ENCODE measurements around the gene KCNH2.
A peak's percentile ranks its signal among the peaks of the same experiment; 100 is the strongest.

KCNH2 gene

DNA sequence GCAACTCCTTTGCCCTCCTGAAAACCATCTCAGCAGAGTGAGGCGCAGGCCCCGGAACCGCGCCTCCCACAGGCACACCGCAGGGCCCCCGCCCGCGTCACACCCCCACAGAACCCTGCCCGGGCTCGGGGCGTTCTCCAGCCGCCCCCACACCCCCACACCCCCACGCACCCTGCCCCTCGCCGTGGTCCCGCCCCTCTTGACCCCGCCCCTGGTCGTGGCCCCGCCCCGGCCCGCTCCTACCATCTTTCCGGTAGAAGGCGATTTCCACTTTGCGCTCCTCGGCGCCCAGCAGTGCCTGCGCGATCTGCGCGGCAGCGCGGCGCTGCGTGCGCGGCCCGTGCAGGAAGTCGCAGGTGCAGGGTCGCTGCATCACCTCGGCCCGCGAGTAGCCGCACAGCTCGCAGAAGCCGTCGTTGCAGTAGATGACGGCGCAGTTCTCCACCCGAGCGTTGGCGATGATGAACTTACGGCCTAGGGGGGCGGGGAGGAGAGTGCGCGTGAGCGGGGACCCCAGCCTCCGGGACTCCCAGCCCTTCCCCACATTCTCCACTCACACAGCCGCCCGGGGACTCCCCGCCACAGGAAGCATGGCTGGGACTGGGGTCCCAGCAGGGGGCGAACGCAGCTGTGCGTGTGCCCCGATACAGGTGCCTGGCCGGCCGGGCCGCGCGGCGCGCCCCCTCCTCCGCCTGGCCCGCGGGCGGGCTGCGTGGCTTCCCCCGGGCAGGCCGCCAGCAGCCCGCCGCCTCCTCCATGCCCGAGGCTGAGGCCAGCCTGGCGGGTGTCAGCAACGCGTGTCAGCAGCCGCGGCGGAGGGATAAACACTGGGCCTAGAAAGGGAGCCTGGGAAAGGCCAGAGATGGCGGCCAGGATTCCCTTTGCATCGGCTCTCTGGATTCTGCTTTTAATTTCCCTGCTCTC, 3.4 kb downstream of the KCNH2 start:
- DNase-seq, result peak; percentile 77 to 88 (median 81)

DNA sequence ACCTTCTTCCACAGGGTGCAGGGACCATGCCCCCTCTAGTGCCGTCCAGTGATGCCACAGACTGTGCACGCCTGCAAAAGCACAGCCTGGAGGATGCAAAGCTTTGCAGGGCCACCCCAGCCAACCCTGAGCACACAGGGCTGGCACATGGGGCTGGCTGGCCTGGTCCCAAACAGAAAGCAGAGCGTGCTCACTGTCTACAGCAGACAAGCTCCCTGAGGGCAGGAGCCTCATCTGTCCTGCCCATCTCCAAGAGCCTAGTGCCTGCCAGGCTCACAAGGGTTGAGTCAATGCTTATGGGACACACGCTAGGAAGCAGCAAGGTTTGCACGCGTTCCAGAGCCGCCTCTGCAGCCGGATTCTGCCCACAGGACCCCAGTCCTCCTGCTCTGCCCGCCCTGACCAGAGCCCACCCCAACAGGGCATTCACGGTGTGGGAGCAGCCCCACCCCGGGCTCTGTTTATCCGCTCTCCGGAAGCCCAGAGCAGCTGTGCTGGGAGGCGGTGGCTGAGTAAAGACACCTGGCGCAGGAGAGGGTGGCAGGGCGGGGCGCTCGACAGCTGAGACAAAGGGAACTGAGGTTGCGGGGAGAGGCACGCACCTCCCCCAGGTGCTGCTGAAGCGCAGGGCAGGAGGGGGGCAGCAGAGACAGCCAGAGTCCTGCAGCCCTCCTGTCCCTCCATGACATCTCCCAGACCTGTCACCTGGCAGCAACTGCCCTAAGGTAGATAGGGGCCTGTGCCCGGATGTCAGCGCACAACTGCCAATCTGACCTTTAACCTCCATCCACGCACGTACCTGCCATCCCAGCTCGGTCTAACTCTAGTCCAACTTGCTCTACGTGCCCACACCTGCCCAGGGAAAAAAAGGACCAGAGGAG, 4.3 kb downstream of the KCNH2 start:
- DNase-seq, result peak in 5 of 6 experiments; percentile 30 to 79 (median 55)

DNA sequence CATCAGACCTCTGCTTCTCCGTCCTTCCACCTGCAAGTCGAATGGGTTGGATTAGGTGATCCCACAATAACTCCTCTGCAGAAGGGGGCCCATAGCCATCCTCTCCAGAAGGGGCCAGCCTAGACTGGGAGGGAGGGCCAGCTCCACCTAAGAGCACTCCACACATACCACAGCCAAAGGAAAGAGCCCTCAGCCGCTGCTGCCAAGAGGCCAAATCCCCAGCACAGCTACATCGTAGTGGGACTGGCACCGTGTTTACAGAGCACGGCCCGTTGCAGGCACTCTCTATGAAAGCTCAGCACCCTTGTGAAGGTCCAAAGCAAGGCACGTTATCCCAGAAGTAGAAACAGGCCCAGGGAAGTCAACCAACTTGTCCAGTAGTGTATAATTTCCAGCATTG, 5.4 kb downstream of the KCNH2 start:
- DNase-seq, result no peak

DNA sequence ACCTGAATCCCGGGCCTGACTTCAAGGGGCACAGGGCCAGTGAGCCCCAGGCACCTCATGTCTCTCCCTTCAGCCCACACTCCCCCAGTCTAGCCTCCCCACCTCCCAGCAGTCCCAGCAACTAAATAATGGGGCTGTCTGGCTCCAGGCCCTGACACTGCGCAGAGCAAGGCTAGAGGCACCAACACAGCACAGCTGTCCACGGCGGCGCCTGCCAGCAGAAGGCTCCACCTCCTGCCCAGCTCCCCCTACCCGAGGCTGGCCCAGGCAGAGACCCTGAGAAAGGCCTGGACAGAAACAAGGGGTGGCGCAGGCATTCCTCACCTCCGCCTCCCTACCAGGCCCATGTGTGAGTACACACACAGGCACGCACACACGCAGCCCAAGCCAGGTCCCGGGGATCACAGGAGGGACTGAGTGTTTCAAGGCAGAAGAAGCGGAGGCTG, 6.1 kb downstream of the KCNH2 start:
- DNase-seq, result no peak

DNA sequence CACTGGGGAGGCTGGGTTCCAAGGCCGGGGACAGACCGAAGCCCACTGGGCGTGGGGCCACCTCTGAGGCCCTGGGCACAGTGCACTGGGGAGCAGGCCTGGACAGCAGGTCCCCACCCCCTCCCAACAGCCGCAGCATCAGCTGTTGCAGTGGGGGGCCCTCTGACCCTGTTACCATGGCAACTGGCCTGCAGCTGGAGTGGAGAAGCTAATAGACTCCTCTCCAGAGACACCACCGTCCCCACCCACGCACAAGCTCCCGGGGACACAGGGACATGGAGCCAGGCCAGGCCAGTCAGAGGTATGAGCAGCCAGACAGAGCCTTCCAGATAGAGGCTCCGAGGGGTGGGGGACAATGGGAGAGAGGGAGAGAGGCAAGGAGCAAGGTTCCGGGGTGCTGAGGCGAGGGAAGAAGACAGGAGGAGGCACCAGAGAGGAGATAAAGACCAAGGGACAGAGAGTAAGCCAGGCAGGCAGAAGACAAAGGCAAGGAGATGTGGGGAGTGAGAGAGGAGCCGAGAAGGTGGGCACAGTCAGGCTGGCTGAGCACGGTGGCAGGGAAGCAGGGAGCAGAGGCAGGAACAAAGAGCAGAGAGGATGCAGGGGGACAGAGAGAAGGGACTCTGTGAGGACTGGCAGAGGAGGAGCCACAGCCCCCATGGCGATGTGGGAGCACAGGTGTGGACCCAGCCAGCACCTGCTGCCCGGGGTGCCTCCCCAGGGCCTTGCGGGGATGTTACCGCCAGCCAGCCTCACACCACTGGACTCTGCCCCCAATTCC, 6.7 kb downstream of the KCNH2 start:
- DNase-seq, result no peak

DNA sequence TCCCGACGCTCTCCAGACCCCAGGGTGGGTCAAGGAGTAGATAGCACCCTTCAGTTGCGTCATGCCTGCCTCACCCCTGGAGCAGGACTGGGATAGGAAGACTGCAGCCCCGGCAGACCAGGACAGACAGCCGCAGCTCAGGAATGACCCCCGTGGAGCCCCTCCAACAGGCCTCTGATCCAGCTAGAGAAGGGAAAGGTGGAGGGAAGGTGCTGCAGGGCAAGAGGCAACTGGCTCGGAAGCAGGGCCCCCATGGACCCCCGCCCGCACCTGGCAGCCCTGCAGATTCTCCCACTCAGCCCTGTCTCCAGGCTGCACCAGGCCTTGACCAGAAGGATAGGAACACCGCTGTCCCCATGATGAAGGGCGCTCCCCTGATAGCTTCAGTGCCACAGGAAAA, 7.7 kb downstream of the KCNH2 start:
- DNase-seq, result no peak

DNA sequence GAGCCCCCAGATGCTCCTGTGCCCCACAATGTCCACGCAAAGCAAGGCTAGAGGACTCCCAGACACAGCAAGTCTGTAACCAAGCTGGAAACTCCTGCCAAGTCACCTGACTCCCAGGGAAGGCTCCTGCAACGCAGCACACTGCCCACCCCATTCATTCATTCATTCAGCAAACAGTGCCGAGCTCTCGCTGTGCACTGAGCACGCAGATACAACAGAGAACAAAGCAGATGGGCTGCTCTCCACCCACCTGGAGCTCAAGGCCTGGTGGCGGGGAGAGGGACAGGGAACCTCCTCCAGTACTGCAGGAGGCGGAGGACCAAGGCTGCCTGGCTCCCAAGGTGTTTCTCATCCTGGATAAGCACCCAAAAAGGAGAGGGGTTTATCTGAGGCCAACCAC, 8.6 kb downstream of the KCNH2 start:
- DNase-seq, result no peak

DNA sequence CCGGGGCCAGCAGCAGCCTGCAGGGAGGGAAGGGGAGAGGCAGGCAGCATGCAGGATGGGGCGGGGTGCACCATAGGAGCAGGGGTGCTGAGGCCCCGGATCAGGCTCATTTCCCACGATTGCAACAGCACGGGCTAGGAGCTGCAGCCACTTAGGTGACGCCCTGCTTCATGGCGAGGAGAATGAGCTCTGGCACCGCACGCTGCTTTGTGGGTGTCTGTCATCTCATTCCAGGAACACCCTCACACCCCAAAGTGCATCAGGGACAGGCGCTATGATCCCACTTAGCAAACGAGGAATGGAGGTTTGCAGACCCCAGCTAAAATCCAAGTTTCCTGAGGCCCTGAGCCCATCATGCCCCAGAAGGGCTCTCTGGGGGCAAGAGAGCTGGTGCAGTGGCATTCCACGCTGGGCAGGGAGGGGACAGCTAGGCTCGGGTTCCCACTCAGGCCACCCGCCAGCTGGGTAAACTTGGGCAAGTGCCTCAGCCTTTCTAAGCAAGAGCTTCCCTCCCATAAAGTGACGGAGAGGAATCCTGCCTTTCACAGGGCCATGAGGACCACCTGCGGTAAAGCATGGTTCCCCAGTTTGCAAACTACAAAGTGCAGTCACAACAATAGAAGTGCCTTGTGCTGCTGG, 9.3 kb downstream of the KCNH2 start:
- DNase-seq, result no peak

DNA sequence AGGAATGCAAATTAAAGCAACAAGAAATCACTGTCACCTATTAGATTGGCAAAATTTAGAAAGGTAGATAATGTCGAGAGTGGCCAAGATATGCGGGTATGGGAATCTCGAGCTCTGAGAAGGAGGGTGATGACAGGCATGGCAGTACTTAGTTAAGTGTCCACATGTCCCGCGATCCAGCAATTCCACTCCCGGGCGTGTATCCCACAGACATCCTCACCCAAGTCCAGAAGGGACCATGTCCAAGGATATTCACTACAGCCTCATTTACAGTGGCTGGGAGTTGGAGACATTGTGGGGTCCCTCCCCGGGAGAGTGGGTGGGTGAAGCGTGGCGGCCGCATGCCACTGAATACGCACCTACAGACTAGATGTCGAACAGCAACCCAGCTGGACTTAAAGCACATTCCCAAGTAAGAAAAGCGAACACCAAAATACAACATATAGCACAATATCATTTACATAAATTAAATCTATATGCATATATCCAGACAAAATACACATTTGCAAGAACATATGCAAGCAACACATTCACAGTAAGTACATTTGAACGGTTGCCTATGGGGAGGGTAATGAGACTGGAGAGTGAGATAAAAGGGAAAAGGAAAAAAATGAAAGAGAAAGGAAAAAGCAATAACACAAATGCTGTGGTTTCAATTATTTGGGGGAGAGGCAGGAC, 9.9 kb downstream of the KCNH2 start:
- no peak for DNase-seq

DNA sequence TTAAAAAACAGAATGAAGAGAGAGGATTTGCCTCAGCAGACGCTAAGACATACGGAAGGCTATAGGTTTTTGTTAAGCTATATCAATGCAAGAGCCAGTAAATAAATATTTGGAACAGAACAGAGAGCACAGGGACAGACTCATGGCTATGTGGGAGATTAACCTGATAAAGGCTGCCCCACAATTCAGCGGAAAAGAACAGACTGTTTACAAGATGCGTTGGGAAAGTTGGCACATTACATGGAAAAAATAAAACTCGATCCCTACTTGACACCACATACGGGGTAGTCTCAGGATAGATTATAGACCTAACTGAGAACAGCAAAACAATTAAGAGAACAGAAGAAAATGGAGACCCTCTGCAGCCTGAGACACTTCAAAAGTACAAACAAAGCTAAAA, 10.8 kb downstream of the KCNH2 start:
- no peak for DNase-seq

DNA sequence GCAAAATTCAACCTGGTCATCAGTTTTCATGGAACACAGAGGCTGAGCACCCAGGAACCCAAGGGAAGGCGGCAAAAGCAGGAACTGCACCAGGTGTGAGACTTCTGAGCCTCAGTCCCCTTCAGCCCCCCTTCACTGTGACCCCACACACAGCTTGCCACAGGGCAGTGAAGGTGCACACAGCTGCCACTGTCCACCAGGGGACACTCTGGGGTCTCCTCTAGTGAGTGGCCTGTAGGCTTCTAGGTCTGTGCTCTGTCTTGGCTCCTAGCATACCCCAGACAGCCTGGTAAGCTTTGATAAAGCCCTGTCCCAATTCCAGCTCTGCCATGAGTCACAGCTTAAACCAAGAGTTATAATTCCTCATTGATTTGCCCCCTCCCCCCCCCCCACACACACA, 12.1 kb downstream of the KCNH2 start:
- no peak for DNase-seq

DNA sequence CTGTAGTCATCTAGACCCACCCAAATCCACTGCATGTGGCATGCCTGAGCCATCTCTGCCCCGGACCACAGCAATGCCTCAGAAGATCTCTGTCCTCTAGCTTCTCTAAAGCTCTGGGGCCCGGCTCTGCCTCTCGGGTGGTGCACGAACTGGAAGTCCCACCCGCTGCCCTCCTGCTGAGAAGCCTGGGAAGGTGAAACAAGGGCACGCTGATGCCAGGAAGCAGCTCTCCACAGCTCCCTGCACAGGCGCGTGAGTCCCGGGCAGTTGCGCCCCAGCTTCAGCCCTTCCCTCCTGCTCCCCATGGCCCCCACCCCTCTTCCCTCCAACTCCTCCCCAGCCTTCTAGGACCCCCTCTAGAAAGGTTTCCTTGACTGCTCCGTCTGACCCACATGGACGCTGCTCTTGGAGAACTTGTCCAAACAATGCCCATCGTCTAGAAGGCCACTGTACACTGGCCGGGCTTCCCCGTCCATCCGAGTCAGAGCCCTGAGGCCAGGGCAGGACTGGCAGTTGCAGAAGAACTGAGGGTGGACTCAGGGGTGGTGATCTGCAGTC, 12.8 kb downstream of the KCNH2 start:
- no peak for DNase-seq

DNA sequence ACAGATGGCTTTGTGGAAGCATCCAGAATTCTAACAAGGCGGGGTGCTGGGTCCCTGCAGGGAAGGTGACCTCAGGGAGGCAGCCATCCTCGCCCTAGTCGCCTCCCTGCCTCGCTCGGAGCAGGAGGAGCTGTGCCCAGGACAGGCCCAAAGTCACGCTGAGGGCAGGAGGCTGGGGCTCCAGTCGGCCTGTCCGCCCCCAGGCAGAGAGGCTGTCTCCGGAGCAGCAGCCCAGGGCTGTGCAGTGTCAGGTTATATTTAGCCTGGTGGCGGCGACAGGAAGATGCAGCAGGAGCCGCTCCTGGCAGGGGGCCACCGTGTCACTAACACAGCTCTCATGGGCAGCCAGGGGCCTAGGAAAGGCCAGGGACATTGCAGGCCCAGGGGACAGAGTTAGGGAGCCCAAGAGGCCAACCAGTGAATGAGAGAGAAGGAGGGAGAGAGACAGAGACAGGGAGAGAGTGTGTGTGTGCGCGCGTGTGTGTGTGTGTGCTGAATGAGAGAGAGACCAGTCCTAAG, 13.5 kb downstream of the KCNH2 start:
- no peak for DNase-seq

DNA sequence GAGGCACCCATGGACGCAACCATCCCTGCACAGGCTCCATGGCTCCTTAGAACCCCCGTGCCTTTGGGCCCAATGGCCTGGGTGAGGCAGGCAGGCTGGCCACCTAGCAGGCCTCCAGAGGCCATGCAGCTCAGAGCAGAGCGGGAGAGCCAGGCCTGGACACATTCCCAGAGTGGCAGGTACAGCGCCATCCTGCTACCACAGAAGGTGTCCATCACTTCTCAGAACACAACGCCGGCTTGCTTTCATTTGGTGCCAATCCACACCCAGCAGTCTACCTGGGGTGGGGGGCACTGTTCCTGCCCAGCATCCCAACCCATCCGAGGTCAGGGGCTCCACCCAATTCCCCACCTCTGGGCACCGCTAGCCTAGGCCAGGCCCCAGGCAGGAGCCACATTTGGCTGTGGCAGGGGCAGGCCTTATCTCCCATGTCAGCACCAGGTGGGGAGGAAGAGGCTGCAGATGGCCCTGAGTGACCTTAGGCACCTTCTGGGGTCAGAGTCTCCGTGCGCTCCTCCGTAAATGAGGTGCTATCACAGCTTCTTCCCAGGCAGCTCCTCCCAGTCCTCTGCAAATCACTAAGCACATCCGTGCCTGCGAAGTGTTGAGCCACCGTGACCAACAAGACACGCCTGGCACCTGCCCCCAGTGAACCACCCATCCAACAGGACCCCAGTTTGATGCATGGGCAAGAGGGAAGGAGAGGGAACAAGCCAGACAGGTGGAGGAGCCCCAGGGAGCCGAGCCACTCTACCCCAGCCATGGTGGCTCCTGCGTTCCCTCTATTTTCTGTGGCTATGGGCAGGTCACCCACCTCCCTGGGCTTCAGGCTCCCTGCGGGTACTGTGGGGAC, 14.2 kb downstream of the KCNH2 start:
- no peak for DNase-seq

DNA sequence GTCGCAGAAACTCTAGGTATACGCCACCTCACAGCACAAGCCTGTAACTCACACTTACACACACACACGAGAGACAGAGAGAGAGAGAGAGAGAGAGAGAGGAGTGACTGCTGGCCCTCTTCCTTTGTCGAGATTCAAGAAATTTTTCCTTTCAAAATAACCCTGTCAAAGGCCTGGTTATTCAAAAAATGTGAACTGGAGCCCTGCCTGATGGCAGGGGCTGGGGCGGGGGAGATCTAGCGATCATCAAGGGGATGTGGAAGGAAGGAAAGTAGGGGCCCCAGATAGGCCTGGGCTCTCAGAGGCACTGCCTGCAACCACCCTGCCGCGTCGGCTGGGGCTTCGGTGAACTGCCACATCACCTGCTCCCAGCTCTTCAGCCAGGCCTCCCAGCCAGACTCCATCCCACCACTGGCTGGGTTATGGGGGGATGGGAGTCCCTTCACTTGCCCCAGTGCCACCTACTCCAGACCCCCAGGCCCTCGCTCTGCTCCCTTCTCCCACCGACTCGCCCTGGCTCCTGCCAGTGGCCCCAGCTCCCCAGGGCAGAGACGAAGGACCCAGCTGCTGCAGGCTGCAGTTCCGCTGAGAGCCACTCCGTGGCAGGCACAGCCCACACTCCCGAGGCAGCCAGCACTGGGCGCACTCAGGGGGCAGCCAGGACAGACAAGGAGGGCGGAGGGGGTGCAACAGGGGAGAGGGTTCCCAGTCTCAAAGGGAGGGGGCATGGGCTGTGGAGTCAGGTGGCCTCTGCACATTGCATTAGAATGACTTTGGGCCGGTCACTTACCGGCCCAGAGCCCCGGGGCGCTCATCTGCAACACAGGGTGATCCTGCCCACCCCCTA, 15.3 kb downstream of the KCNH2 start:
- peak; percentile 12 to 62 (median 54) for DNase-seq

DNA sequence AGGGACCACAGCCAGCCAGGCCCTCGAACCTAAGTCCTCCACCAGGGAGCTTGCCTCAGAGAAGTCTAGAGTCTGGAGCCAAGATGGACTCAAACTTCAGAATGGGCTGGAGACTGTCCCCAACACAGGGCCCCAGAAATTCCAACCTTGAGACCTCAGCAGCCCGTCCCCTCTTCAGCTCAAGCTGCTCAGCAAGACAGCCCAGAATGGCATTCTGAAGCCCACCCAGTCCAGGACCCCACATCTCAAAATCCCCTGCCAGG, 15.9 kb downstream of the KCNH2 start:
- DNase-seq, result no peak

DNA sequence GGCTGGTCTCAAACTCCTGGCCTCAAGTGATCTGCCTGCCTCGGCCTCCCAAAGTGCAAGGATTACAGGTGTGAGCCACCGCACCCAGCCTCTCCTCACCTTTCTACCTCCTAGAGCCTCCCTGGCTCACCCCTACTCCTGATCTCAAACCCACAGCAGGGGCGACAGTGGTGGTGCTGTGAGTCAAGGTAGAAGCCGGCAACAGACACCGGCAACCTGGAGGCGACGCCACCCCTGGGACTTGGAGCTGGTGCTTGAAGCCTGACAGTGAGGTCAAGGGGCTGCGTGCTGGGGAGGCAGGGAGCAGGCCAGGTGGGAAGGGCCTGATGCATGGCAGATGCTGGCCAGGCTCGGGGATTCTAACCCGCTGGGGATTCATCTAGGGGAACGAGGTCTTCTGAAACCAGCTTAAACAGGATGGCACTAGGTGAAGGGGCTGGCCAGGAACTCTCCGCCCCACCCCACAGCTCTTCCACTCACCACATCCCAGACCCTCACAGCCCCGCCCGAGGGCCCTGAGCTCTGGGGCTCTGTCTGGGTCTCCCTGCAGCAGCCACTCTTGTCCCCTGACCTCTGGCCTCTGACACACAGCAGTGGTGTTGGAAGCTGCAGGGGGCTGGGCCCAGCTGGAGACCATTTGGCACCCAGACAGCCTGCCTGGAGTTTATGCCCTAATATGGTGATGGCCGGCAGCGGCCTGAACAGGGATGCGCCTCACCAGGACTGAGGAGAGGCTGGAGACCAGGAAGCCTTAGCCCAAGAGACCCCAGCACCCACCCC, 16.4 kb downstream of the KCNH2 start:
- no peak for DNase-seq

Measured in stimulated activated naive CD4-positive, alpha-beta T cell (primary cell).